Neural cell (in vitro differentiated cells): Measurements from ENCODE around the gene GRHL3. TPM values are rescaled to one million over a fixed set of nuclear protein-coding genes. Genes with fewer than 3 reads are reported as not detected.

Experiments
- H2AFZ ChIP-seq: fragments of 200-600, 300-800 bp; sonication (generic), shearing (Covaris generic); 2 replicates; pipeline ENCODE4 v1.6.0; 2014; ENCODE audit warnings: low read depth, mild to moderate bottlenecking, antibody characterized with exemption, low read length, moderate library complexity
- H3F3A ChIP-seq: fragments of 200-600 bp; shearing (Covaris generic); 2 replicates; pipeline ENCODE4 v1.6.1; 2016; ENCODE audit warnings: mild to moderate bottlenecking, moderate library complexity, mixed read lengths, antibody characterized with exemption, low read length; ENCODE audit not compliant: insufficient read depth, poor library complexity, severe bottlenecking
- H3K27ac ChIP-seq: fragments of 200-600, 300-800 bp; sonication (generic), shearing (Covaris generic); 2 replicates; pipeline ENCODE4 v1.5.1; 2014; ENCODE audit warnings: mild to moderate bottlenecking, low read length, moderate library complexity
- H3K27me3 ChIP-seq: fragments of 300-800, 200-600 bp; sonication (generic), shearing (Covaris generic); 2 replicates; pipeline ENCODE4 v1.6.0; 2014; ENCODE audit warnings: mild to moderate bottlenecking, low read depth, low read length, moderate library complexity; ENCODE audit not compliant: insufficient read depth
- H3K36me3 ChIP-seq: fragments of 300-800, 200-600 bp; sonication (generic), shearing (Covaris generic); 2 replicates; pipeline ENCODE4 v1.5.1; 2014; ENCODE audit warnings: mild to moderate bottlenecking, antibody characterized with exemption, low read length, moderate library complexity; ENCODE audit not compliant: insufficient read depth
- H3K4me2 ChIP-seq: fragments of 300-800, 200-600 bp; sonication (generic), shearing (Covaris generic); 2 replicates; pipeline ENCODE4 v1.6.0; 2014; ENCODE audit warnings: mild to moderate bottlenecking, low read length
- H3K4me3 ChIP-seq: fragments of 300-800, 200-600 bp; sonication (generic), shearing (Covaris generic); 2 replicates; pipeline ENCODE4 v1.5.1; 2014; ENCODE audit warnings: mild to moderate bottlenecking, low read length, moderate library complexity
- H3K79me2 ChIP-seq: fragments of 200-600 bp; shearing (Covaris generic); replicated peaks from 2 replicates; pipeline ENCODE4 v1.6.0; 2014; ENCODE audit warnings: mild to moderate bottlenecking, low read length, moderate library complexity; ENCODE audit not compliant: insufficient read depth
- H3K9ac ChIP-seq: fragments of 300-800, 200-600 bp; sonication (generic), shearing (Covaris generic); 2 replicates; pipeline ENCODE4 v1.6.1; 2016; ENCODE audit warnings: mild to moderate bottlenecking, low read length, mixed read lengths
- H3K9me2 ChIP-seq: fragments of 200-600 bp; shearing (Covaris generic); 2 replicates; pipeline ENCODE4 v1.6.1; 2016; ENCODE audit warnings: mild to moderate bottlenecking, low read length, mixed read lengths; ENCODE audit not compliant: insufficient read depth
- H3K9me3 ChIP-seq: fragments of 200-600, 300-800 bp; sonication (generic), shearing (Covaris generic); 2 replicates; pipeline ENCODE4 v1.6.1; 2016; ENCODE audit warnings: mild to moderate bottlenecking, mixed run types, low read length, moderate library complexity, mixed read lengths
- H4K20me1 ChIP-seq: fragments of 200-600 bp; shearing (Covaris generic); 2 replicates; pipeline ENCODE4 v1.6.1; 2016; ENCODE audit warnings: mild to moderate bottlenecking, mixed run types; ENCODE audit not compliant: insufficient read depth
- CTCF ChIP-seq: fragments of 450-650 bp; IDR thresholded peaks from 2 replicates; pipeline ENCODE4 v1.5.1; 2014; ENCODE audit warnings: antibody characterized with exemption, mild to moderate bottlenecking, moderate library complexity; ENCODE audit not compliant: poor library complexity, severe bottlenecking
- EP300 ChIP-seq: fragments of 450-650 bp; conservative IDR thresholded peaks from 2 replicates; pipeline ENCODE4 v1.6.1; 2014; ENCODE audit warnings: antibody characterized with exemption, mild to moderate bottlenecking, moderate library complexity; ENCODE audit not compliant: poor library complexity, severe bottlenecking
- EZH2 ChIP-seq: fragments of 200-600, 300-800 bp; shearing (Covaris generic), sonication (generic); IDR thresholded peaks from 2 replicates; pipeline ENCODE4 v1.6.1; 2014; ENCODE audit warnings: antibody characterized with exemption, low read length, borderline replicate concordance, mild to moderate bottlenecking; ENCODE audit not compliant: insufficient read depth, poor library complexity, severe bottlenecking
- MXI1 ChIP-seq: fragments of 450-650 bp; conservative IDR thresholded peaks from 2 replicates; pipeline ENCODE4 v1.6.1; 2014; ENCODE audit warnings: antibody characterized with exemption, mild to moderate bottlenecking; ENCODE audit not compliant: poor library complexity, severe bottlenecking
- POLR2AphosphoS5 ChIP-seq: IDR thresholded peaks from 2 replicates; pipeline ENCODE4 v1.6.1; 2012
- RAD21 ChIP-seq: fragments of 450-650 bp; conservative IDR thresholded peaks from 2 replicates; pipeline ENCODE4 v1.6.1; 2014; ENCODE audit warnings: antibody characterized with exemption, mild to moderate bottlenecking, moderate library complexity
- SMC3 ChIP-seq: fragments of 450-650 bp; conservative IDR thresholded peaks from 2 replicates; pipeline ENCODE4 v1.6.1; 2014; ENCODE audit warnings: antibody characterized with exemption, mild to moderate bottlenecking, moderate library complexity; ENCODE audit not compliant: poor library complexity
- TAF1 ChIP-seq: IDR thresholded peaks from 2 replicates; pipeline ENCODE4 v1.6.1; 2012; ENCODE audit warnings: low read depth
- polyA plus RNA-seq: library from polyadenylated mRNA; depleted of rRNA; stranded (reverse); fragments of >200 nt; gene quantifications from 2 replicates; pipeline ENCODE4 v1.2.3, GENCODE V29; 2014
- TF ChIP-seq, protein P1 (sequence below): IDR thresholded peaks from 2 replicates; pipeline ENCODE4 v1.6.1; 2012; ENCODE audit warnings: borderline replicate concordance

GRHL3 gene
- polyA plus RNA-seq, 1 donor from 2014 or later: not detected

DNA sequence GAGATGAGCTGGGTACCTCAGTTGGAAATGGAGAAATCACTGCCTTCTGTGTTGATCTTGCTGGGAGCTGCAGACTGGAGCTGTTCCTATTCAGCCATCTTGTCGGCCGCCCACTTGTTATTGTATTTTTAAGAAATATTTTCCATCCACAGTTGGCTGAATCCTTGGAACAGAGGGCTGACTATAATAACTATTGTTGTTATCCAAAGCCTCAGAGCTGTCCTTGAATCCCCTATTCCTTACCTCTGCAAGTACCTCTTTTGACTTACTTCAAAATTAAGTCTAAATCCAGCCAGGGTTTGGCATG lies 44.1 kb upstream of the GRHL3 start:
- Histone ChIP-seq H4K20me1 (no peaks in the 10 kb centered on the region), H3K9me2 (no peaks in the 10 kb centered on the region), H3K9me3 (no peaks in the 10 kb centered on the region)

DNA sequence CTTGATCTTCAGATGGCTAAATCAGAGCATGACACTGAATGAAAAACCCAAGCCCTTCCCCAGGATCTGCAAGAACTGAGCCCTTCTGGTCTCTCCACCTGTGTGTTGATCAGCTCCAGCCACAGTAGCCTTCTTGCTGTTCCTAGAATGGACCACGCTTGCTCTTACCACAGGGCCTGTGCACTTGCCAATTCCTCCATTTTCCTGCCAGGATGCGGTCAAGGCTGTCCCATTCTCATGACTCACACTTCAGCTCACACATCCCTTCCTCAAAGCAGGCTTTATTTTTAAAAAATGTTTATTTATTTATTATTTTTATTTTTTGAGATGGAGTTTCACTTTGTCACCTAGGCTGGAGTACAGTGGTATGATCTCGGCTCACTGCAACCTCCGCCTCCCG lies 43.6 kb upstream of the GRHL3 start:
- Histone ChIP-seq H2AFZ (no peak overlapping the region), H3K9ac (no peak overlapping the region), H3K79me2 (no peaks in the 10 kb centered on the region), H3K27me3 (peaks cover 3% of the 10 kb centered on the region), H3K36me3 (no peaks in the 10 kb centered on the region), H3F3A (no peaks in the 10 kb centered on the region), H3K4me2 (no peak overlapping the region), H3K9me2 (no peaks in the 10 kb centered on the region), H3K27ac (no peak overlapping the region), H3K4me3 (no peak overlapping the region), H3K9me3 (no peaks in the 10 kb centered on the region), H4K20me1 (no peaks in the 10 kb centered on the region)
- no peak for TF ChIP-seq POLR2AphosphoS5
- TF ChIP-seq EZH2: no peak
- TF ChIP-seq EP300: no peak
- no peak for TF ChIP-seq MXI1
- TF ChIP-seq RAD21: no peak
- TF ChIP-seq CTCF: no peak
- no peak for TF ChIP-seq TAF1
- TF ChIP-seq, protein P1, sequence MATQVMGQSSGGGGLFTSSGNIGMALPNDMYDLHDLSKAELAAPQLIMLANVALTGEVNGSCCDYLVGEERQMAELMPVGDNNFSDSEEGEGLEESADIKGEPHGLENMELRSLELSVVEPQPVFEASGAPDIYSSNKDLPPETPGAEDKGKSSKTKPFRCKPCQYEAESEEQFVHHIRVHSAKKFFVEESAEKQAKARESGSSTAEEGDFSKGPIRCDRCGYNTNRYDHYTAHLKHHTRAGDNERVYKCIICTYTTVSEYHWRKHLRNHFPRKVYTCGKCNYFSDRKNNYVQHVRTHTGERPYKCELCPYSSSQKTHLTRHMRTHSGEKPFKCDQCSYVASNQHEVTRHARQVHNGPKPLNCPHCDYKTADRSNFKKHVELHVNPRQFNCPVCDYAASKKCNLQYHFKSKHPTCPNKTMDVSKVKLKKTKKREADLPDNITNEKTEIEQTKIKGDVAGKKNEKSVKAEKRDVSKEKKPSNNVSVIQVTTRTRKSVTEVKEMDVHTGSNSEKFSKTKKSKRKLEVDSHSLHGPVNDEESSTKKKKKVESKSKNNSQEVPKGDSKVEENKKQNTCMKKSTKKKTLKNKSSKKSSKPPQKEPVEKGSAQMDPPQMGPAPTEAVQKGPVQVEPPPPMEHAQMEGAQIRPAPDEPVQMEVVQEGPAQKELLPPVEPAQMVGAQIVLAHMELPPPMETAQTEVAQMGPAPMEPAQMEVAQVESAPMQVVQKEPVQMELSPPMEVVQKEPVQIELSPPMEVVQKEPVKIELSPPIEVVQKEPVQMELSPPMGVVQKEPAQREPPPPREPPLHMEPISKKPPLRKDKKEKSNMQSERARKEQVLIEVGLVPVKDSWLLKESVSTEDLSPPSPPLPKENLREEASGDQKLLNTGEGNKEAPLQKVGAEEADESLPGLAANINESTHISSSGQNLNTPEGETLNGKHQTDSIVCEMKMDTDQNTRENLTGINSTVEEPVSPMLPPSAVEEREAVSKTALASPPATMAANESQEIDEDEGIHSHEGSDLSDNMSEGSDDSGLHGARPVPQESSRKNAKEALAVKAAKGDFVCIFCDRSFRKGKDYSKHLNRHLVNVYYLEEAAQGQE: no peak
- no peak for TF ChIP-seq SMC3

More for the DNA sequence above, 44.1 kb upstream of the GRHL3 start:
- no peak overlapping the region for H2AFZ ChIP-seq
- no peaks in the 10 kb centered on the region for H3F3A ChIP-seq
- H3K27me3 ChIP-seq: peaks cover 3% of the 10 kb centered on the region
- H3K9ac ChIP-seq: no peak overlapping the region
- TF ChIP-seq POLR2AphosphoS5 (no peak), TAF1 (no peak)
- no peak overlapping the region for H3K27ac ChIP-seq
- no peak overlapping the region for H3K4me2 ChIP-seq
- H3K79me2 ChIP-seq: no peaks in the 10 kb centered on the region
- no peak overlapping the region for H3K4me3 ChIP-seq
- no peaks in the 10 kb centered on the region for H3K36me3 ChIP-seq

- no peak overlapping the region for H3K9ac ChIP-seq
- no peaks in the 10 kb centered on the region for H3K79me2 ChIP-seq
- H3K4me3 ChIP-seq: no peak overlapping the region
- no peaks in the 10 kb centered on the region for H3F3A ChIP-seq
- H3K27me3 ChIP-seq: peaks cover 3% of the 10 kb centered on the region
- no peaks in the 10 kb centered on the region for H3K9me3 ChIP-seq
- TF ChIP-seq RAD21: no peak
- TF ChIP-seq TAF1: no peak
- TF ChIP-seq POLR2AphosphoS5: no peak
- no peak for TF ChIP-seq EP300
- no peak for TF ChIP-seq CTCF
- no peak for TF ChIP-seq SMC3
- TF ChIP-seq MXI1: no peak
- no peak for TF ChIP-seq EZH2
- TF ChIP-seq, protein P1: no peak
- H3K36me3 ChIP-seq: no peaks in the 10 kb centered on the region
- no peaks in the 10 kb centered on the region for H3K9me2 ChIP-seq
- H3K27ac ChIP-seq: no peak overlapping the region
- no peak overlapping the region for H2AFZ ChIP-seq
- no peaks in the 10 kb centered on the region for H4K20me1 ChIP-seq
- H3K4me2 ChIP-seq: no peak overlapping the region
Observed at GRCh38 chr1:24276791-24277190, 42.4 kb upstream of the GRHL3 start.
